Upper lobe of left lung (tissue), 6 donors: Measurements from ENCODE around the gene TEAD2. TPM values are rescaled to one million over a fixed set of nuclear protein-coding genes. Genes with fewer than 3 reads are reported as not detected.
A peak's percentile ranks its signal among the peaks of the same experiment; 100 is the strongest.

Experiments
- ATAC-seq, 2 donors: fragments of 200-7000 bp; cut with Tn5 transposase; one replicate each; pipeline ENCODE4 v1.9.1; 2022; ENCODE audit warnings: mild to moderate bottlenecking in 2 of 2, moderate library complexity in 2 of 2; ENCODE audit not compliant: low FRiP score in 2 of 2
- DNase-seq, 2 donors: peaks; one replicate each; pipeline ENCODE4 v3.0.0-alpha.2; 2019 to 2020
- H3K27ac ChIP-seq, 4 donors: fragments of 200-600 bp; sonication (generic); one replicate each; pipeline ENCODE4 v1.5.1; 2016 to 2019
- H3K27me3 ChIP-seq, 4 donors: fragments of 200-600 bp; sonication (generic); one replicate each; pipeline ENCODE4 v1.5.1; 2017 to 2019
- H3K36me3 ChIP-seq, 4 donors: fragments of 200-600 bp; sonication (generic); one replicate each; pipeline ENCODE4 v1.5.1; 2016 to 2019
- H3K4me1 ChIP-seq, 4 donors: fragments of 200-600 bp; sonication (generic); one replicate each; pipeline ENCODE4 v1.5.1; 2018 to 2019
- H3K4me3 ChIP-seq, 4 donors: fragments of 200-600 bp; sonication (generic); one replicate each; pipeline ENCODE4 v1.5.1; 2017 to 2019; ENCODE audit warnings: mild to moderate bottlenecking in 2 of 4, moderate library complexity in 1 of 4
- H3K9me3 ChIP-seq, 4 donors: fragments of 200-600 bp; sonication (generic); one replicate each; pipeline ENCODE4 v1.5.1; 2018 to 2019
- EP300 ChIP-seq, 4 donors: sonication (generic); formaldehyde crosslinking; IDR thresholded peaks; one replicate each; pipeline ENCODE4 v1.5.1; 2017; ENCODE audit warnings: antibody characterized with exemption in 4 of 4, control low read depth in 2 of 4
- POLR2A ChIP-seq, 4 donors: fragments of 450-650 bp; IDR thresholded peaks; one replicate each; pipeline ENCODE4 v1.5.1; 2016 to 2017; ENCODE audit warnings: antibody characterized with exemption in 4 of 4, mild to moderate bottlenecking in 2 of 4
- POLR2AphosphoS5 ChIP-seq, 2 donors: sonication (generic); formaldehyde crosslinking; IDR thresholded peaks; one replicate each; pipeline ENCODE4 v1.5.1; 2017; ENCODE audit warnings: antibody characterized with exemption in 2 of 2
- WGBS, 2 donors: methylation state at CpG; one replicate each; pipeline ENCODE4 v1.1.5; 2017 to 2018; 5-methylcytosine and 5-hydroxymethylcytosine counted together
- total RNA-seq, 6 donors: library from RNA; depleted of rRNA in 4 of 6; stranded (reverse); fragments of >200 nt in 4 of 6; gene quantifications; one replicate each; pipeline versions ENCODE4 v1.1.0 to v1.2.1, GENCODE V29; 2016 to 2021
- TF ChIP-seq, protein P1 (sequence below), 6 experiments: fragments of 450-650 bp in 4 of 6; fragments of 200-600 bp in 2 of 6; sonication (generic) in 2 of 6; IDR thresholded peaks; one replicate each; pipeline ENCODE4 v1.5.1; 2016 to 2019; ENCODE audit warnings: antibody characterized with exemption in 6 of 6
- donor health status: DM: no; HTN: no; CAD: no; lungs with moderate emphysema.
- donor health status: DM: no; HTN: yes; CAD: no; lungs with severe emphysema.

The TEAD2 gene
- total RNA-seq, 6 donors from 2014 or later: 13.6 to 38.0 (median 20.5) TPM

DNA sequence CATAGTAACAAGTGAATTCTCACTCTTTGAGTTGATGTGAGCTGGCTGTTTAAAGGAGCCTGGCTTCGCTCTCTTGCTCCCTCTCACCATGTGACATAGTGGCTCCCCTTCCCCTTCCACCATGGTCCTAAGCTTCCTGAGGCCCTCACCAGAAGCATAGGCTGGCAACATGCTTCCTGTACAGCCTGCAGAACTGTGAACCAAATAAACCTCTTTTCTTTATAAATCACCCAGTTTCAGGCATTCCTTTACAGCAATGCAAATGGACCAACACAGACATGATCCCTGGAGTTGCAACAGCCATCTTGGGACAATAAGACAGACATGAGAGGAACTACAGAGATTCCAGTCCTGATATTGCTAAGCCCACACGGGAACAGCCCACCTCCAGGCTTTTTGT, 12.6 kb downstream of the TEAD2 start:
- Histone ChIP-seq H3K36me3 (peaks cover 3 to 91% (median 58%) of the 10 kb centered on the region in 4 donors), H3K27me3 (no peaks in the 10 kb centered on the region), H3K4me3 (no peak overlapping the region), H3K9me3 (no peaks in the 10 kb centered on the region), H3K27ac (no peak overlapping the region), H3K4me1 (no peaks in the 10 kb centered on the region)
- ATAC-seq (no peak), DNase-seq (no peak)
- WGBS, 2 donors: 94 to 96% methylated on average over 2 of the region's 2 CpGs
- TF ChIP-seq EP300 (IDR thresholded peaks at IDR 0.05) (no peak), POLR2A (IDR thresholded peaks at IDR 0.05) (no peak), POLR2AphosphoS5 (IDR thresholded peaks at IDR 0.05) (no peak)
- TF ChIP-seq, protein P1, sequence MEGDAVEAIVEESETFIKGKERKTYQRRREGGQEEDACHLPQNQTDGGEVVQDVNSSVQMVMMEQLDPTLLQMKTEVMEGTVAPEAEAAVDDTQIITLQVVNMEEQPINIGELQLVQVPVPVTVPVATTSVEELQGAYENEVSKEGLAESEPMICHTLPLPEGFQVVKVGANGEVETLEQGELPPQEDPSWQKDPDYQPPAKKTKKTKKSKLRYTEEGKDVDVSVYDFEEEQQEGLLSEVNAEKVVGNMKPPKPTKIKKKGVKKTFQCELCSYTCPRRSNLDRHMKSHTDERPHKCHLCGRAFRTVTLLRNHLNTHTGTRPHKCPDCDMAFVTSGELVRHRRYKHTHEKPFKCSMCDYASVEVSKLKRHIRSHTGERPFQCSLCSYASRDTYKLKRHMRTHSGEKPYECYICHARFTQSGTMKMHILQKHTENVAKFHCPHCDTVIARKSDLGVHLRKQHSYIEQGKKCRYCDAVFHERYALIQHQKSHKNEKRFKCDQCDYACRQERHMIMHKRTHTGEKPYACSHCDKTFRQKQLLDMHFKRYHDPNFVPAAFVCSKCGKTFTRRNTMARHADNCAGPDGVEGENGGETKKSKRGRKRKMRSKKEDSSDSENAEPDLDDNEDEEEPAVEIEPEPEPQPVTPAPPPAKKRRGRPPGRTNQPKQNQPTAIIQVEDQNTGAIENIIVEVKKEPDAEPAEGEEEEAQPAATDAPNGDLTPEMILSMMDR (IDR thresholded peaks at IDR 0.05): no peak

DNA sequence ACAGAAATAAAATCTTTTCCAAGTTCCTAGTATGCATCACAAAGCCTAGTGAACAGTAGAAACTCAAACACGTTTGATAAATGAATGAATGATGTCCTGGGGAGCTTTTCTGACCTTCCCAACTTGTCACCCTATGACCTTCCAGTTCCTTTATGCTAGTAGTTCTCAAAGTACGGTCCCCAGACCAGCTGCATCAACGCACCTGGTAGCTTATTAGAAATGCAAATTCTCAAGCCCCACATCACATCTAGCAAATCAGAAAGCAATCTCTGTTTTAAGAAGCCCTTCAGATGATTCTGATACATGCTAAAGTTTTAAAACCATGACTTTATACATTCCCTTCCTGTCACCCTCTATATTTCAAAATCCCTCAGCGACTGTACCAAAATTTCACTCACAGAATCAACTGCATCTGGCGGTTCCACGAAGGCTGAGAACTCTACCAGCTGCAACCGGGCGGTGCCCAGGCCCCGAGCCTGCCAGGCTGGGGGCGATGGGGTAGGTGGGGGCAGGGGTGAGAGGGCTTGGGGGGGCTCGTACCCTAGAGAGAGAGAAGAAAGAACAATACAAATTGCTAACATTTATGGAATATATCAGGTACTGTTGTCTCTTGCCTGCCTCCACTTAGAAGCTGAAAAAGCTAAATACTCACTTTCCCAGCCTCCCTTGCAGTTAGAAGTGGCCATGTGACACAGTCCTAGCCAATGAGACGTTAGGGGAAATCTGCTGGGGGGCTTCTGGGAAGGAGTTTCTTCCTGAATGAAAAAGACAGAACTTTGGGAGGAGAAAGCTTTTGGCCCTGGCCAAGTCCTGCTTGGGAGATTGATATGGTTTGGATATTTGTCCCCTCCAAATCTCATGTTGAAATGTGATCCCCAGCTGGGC, 13.7 kb downstream of the TEAD2 start:
- Histone ChIP-seq H3K36me3 (peaks cover 3 to 92% (median 60%) of the 10 kb centered on the region in 4 donors), H3K9me3 (no peaks in the 10 kb centered on the region)
- no peak for ATAC-seq

DNA sequence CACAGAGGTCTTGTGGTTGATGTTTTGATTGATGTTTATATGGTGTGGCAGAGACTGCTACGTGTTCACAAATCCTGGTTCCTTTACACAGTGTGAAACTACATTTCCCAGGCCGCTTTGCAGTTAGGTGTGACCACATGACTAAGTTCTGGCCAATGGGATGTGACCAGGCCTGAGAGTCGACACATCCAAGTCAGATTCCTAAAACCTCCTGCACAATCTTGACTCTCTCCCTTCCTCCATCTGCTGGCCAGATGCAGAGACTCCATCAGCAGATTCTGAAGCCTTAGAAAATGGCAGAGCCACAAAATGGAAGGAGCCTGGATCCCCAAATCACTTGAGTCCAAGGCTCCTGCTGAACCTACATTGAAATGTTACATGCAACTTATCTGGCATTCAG, 14.4 kb downstream of the TEAD2 start:
- WGBS, 2 donors: 71 to 73% methylated on average over 3 of the region's 3 CpGs
- DNase-seq (no peak), ATAC-seq (peak in 1 of 2 donors; percentile 61)
- no peaks in the 10 kb centered on the region for H3K27me3 ChIP-seq
- no peaks in the 10 kb centered on the region for H3K9me3 ChIP-seq
- no peak for TF ChIP-seq EP300 (IDR thresholded peaks at IDR 0.05)
- TF ChIP-seq, protein P1 (IDR thresholded peaks at IDR 0.05): no peak
- H3K27ac ChIP-seq: no peak overlapping the region
- peaks cover 3 to 92% (median 66%) of the 10 kb centered on the region in 4 donors for H3K36me3 ChIP-seq
- no peak overlapping the region for H3K4me3 ChIP-seq
- no peaks in the 10 kb centered on the region for H3K4me1 ChIP-seq

More for the DNA sequence above, 13.7 kb downstream of the TEAD2 start:
- WGBS, 2 donors: 94 to 95% methylated on average over 12 of the region's 12 CpGs
- no peaks in the 10 kb centered on the region for H3K27me3 ChIP-seq
- no peak overlapping the region for H3K27ac ChIP-seq
- DNase-seq: no peak
- H3K4me3 ChIP-seq: no peak overlapping the region
- no peaks in the 10 kb centered on the region for H3K4me1 ChIP-seq
- TF ChIP-seq, protein P1 (IDR thresholded peaks at IDR 0.05): no peak
- TF ChIP-seq POLR2A (IDR thresholded peaks at IDR 0.05) (no peak), POLR2AphosphoS5 (IDR thresholded peaks at IDR 0.05) (no peak), EP300 (IDR thresholded peaks at IDR 0.05) (no peak)

DNA sequence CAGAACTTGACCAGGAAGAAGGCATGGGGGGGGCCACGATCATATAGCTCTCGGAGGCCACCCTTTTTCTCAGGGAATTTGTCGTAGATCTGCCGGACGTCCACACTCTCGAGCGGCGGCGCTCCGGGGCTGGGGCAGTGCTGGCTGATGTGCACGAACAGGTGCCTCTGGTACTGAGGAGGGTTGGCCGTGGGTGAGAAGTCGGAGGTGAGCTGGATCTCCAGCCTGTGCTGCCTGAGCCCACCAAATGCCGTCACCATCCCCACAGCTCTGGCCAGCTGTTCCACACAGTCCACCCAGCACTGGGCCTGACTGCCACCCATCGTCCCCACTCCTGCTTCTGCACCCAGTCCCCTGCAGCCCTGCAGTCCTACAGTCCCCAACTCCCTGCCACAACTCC, 15.0 kb downstream of the TEAD2 start:
- Histone ChIP-seq H3K36me3 (peaks cover 3 to 92% (median 72%) of the 10 kb centered on the region in 4 donors), H3K27me3 (no peaks in the 10 kb centered on the region)
- no peak for TF ChIP-seq POLR2A (IDR thresholded peaks at IDR 0.05)
- TF ChIP-seq POLR2AphosphoS5 (IDR thresholded peaks at IDR 0.05): no peak
- no peak for TF ChIP-seq EP300 (IDR thresholded peaks at IDR 0.05)
- TF ChIP-seq, protein P1 (IDR thresholded peaks at IDR 0.05): no peak

More for the DNA sequence above, 15.0 kb downstream of the TEAD2 start:
- Histone ChIP-seq H3K27ac (no peak overlapping the region), H3K4me3 (no peak overlapping the region), H3K9me3 (no peaks in the 10 kb centered on the region), H3K4me1 (no peaks in the 10 kb centered on the region)
- 96 to 98% methylated on average over 15 of the region's 15 CpGs for WGBS, 2 donors
- DNase-seq (peak in 1 of 2 donors; percentile 82), ATAC-seq (peak in 1 of 2 donors; percentile 17)
